ENCODE results near the gene EIF5A2.

- TF ChIP-seq CTCF (IDR thresholded peaks at IDR 0.05; ENCODE audit: low read depth, low read length) (no peak), EZH2phosphoT487 (IDR thresholded peaks at IDR 0.05; ENCODE audit: low read depth) (no peak)
Measured at GRCh38 chr3:170908235-170909116, at the start of gene EIF5A2.

Measured in OCI-LY3 (cell line).